ENCODE results near the gene TYMP. TPM values are rescaled to one million over a fixed set of nuclear protein-coding genes. Genes with fewer than 3 reads are reported as not detected.

The TYMP gene, protein sequence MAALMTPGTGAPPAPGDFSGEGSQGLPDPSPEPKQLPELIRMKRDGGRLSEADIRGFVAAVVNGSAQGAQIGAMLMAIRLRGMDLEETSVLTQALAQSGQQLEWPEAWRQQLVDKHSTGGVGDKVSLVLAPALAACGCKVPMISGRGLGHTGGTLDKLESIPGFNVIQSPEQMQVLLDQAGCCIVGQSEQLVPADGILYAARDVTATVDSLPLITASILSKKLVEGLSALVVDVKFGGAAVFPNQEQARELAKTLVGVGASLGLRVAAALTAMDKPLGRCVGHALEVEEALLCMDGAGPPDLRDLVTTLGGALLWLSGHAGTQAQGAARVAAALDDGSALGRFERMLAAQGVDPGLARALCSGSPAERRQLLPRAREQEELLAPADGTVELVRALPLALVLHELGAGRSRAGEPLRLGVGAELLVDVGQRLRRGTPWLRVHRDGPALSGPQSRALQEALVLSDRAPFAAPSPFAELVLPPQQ
- 11.6 TPM for total RNA-seq

DNA sequence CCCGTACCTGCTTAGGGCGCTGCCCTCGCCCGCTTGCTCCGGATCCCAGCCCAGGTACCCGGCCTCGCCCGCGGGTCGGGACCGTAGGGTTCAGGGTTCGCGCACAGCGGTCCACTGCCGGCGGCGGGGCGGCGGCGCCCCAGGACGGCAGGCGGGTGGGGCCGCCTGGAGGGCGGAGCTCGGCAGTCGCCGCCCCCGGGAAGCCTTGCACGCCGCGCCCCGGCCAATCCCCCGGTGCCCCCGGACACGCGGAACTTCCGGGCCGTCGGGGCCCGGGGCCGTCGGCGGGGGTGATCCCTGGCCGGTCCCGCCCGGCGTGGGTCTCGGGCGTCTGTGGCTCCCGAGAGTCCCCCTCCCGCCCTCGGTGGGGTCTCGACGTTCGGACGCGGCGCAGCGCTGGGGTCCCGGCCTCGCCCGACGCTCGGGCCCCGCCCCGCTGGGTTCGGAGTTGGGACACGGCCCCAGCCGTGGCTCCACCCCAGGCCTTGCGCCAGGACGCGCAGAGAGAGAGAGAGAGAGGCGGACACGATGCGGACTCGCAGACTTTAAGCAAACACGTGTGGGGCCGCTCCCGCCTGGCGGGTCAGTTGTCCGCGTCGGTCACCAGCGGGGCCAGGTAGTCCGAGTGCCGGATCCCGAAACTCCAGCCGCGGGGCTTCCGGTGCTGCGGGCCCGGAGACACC, at the start of gene TYMP:
TYMP (minus strand) TSS at position 116 of the 683 bp plus-strand sequence. CDS start 303 bp downstream, outside the sequence.

DNA sequence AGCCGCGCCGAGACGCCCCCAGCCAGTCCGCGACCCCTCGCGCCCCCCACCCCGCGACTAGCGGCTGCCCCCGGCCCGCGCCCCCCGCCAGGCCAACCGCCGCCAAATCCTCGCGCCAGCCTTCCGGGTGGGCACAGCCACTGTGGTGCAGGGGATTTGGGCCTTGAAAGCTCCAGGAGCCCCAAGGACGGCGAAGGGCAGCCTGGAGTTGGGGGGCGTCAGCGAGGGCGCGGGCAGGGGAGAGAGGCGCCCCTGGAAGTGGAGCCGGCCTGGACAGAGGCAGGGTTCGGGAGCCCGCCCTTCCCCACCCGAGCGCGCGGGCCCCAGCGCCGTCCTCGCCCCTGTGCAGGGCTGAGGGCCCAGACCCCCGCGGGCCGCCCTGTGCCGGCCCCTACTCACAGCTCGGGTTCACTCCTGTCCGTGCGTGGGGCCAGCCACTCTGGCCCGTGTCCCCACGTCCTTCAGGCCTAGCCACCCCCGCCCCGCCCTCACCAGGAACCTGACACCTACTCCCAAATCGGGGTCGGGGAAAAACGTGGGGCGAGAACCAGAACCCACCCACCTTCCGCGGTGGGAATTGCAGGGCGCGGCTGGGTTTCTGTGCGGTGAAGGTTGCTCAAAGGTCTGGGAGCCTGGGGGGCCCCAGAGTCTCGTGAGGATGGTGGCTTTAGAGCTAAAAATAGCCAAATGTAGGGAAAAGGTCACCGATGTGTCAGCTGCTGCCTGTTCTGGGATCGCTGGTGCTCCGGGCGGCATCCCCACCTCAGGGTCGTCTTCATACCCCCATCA, 48.4 kb upstream of the TYMP start, which contains the start of gene CPT1B:
CPT1B (minus strand) TSS at position 441 of the 789 bp plus-strand sequence. CDS start 512 bp downstream, outside the sequence.

DNA sequence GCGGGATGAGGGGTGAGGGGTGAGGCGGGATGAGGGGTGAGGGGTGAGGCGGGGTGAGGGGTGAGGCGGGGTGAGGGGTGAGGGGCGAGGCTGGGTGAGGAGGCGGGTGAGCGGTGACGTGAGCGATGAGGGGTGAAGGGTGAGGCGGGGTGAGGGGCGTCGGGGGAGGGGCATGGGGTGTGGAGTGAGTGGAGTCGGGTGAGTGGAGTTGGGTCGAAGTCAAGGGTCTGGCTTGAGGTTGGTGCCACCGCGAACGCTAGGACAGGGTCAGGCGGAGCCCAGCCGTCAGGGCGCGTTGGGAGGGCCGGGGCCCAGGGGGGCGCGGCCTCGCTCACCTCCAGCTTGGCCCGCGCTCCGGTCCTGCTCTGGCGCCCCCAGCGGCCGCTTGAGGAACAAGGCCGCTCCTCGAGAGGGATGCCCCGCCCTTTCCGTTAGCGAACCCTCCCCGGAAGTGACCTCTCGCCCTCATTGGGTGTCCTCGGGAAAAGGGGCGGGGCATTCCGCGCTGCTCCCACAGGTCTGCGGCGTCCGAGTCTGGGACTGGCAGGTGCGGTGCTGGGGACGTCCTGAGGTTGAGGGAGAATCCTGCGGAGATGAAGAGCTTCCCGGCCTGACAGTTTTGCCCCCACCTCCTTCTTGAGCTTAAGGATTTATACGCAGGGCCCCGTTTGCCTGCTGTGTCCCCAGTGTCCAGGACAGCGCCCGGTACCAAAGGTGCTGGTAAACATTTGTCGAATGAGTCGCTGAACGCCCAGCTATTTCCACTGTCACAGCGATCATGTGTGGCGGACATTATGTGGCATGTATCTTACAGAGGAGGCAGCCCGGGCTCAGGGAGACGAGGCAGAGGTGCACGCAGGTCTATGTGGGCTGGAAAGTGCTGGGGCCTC, 33.0 kb upstream of the TYMP start, which contains the start of gene SYCE3:
SYCE3 (minus strand) TSS at position 397 of the 890 bp plus-strand sequence. CDS start 6,514 bp downstream, outside the sequence.

DNA sequence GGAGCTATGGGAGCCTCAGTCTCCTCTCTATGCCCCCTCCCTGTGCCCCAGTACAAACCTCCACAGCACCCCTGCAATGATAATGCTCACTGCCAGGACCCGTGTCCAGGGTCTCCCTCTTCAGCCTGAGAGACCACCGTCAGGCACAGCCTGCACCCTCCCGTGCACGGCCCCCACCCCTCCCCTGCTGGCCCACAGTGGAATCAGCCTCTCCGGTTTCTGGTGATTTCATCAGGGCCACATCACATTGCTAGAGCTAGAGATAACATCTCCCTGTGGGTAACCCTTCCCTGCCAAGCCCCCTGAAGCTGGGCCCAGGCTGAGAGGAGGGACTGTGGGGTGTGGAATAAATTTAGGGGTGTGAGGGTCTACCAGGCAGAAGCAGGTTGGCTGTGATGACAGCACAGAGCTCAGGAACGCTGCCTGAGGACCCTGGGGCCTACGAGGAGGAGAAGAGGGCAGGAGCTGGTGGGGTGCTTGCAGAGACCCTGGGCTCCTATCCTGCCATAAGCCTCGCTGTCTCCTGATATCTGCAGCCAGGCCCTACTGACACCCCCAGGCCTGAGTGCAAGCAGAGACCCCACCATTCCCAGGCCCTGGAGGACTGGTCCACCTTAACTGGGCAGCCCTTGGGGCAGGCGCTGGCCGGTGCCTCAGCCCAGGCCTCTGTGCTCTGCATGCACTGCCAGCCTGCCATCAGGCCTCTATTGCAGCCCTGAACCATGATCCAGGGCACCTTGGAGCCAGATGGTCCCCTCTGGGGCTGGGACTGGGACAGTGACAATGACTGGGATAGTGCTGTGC, 15.9 kb upstream of the TYMP start, which contains the start of gene KLHDC7B:
KLHDC7B (plus strand) TSS at position 378 of the 804 bp plus-strand sequence; CDS start at position 723, 345 bp downstream.

DNA sequence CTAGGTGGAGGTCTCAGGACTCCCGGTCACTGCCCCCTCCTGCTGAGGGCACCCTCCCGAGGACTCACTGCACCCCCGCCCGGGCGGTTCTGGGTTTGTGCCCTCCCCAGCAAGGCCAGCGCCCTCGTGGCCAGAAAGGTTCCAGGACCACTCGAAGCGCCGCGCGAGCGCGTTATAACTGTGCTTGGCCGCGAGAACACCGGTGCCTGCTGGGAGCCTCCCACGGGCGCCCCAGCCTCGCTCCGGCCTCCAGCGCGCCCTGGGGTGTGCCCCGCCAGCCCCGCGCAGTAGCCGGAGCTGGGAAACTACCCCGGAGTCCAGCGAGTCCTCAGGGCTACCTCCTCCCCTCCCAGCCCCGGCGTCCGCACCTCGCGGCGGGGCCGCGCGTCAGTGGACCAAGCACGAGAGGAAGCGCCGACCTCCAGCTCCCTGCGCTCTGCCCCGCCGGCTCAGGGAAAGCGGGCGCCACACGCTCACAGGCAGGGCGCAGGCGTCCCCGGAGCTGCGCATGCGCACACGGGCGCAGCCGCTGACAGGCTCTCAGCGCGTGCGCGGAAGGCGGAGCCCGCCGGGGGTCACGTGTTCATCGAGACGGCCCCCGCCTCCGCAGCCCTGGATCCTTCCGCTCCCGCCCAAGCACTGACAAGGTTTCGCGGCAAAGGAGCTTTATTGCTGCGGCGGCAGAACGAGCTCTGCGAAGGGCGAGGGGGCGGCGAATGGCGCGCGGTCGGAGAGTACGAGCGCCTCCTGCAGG, 4.5 kb downstream of the TYMP start, which contains the start of gene SCO2:
SCO2 (minus strand) TSS at position 495 of the 754 bp plus-strand sequence. CDS start 1,187 bp downstream, outside the sequence.

DNA sequence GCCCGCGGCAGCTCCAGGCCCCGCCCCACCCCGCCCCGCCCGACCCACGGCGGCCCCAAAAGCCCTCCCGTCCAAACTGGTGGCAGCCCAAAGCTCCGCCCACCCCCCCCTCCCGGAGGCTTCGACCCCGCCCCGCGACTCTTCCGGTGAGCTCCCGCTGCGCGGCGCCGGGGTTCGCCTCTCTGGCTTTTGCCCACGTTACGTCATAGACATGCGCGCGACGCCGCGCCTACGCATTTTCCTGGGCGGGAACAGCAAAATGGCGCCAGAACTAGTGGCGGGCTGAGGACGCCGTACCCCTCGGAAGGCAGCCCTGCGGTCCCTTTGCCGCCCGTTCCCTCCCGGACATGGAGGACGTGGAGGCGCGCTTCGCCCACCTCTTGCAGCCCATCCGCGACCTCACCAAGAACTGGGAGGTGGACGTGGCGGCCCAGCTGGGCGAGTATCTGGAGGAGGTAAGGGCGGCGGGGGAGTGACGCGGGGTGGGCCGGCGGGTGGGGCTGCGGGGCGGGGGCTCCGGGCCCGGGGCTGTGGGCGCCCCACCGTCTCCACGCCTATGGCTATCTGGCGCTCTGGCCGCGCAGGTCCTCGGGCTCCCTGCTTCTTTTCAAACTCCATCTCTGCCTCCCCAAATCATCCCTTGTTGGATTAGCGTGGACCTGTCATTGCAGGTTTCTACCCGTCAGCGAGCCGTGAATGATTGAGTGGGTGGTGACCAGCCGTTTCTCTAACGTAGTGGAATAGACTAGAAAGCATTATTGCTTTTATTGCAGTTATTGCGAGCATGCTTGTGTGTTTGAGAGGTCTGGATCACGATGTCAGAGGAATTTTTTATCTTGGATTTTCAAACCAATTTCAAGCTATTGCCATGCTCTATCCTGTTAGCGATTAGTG, 21.6 kb downstream of the TYMP start, which contains the start of gene NCAPH2:
NCAPH2 (plus strand) TSS at position 234 of the 894 bp plus-strand sequence; CDS start at position 348, 114 bp downstream.

DNA sequence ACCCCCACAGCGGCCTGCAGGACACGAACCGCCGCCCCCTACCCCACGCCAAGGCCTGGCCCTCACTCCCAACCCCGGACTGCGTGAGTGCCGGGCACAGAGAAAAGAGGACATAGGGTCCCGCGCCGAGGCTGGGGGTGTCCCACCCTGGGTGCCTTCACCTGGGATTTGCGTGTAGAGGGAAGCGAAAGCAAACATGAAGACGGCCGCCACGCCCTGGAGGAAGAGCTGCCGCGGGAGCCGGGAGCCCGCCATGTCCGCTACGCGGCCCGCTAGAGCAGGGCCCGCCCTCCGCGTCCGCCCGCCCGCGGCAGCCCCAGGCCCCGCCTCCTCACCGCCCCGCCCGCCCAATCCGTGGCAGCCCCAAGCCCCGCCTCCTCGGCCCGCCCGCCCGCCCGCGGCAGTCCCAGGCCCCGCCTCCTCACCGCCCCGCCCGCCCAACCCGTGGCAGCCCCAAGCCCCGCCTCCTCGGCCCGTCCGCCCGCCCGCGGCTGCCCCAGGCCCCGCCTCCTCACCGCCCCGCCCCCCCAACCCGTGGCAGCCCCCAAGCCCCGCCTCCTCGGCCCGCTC, 22.3 kb downstream of the TYMP start, which contains the start of gene LMF2:
LMF2 (minus strand) TSS at position 282 of the 570 bp plus-strand sequence; CDS start at position 255, 27 bp downstream.

DNA sequence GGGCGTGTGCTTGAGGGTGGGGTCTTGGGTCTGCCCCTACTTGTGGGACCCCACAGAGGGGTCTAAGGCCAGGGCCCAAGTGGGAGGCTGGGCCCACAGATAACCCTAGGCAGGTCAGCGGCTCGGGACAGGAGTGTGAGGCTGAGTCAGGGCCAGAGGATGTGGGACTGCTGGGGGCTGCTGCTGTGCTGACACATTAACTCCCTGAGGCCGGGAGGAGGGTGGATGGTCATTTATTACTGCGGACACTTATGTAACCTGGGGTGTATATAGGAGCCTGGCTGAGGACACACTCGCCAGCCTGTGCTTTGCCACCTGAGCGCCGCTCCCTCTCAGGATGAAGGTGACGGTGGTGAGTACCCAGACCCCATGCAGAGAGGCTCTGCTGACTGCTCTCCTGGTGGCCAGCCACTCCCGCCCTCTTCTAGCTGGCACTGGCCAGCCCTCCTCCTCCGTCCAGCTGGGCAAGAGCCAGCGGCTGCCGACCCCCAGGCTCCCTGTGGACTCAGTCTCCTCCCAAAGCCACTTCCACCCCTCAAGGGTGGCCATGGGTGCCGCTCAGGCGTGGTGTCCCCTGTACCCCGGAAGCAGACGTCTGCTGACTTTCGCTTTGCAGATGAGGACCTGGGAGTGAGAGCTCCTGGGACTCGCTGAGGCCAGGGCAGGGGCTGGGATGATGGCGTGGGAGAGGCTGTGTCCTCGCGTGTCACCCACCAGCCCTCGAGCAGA, 43.1 kb downstream of the TYMP start, which contains the start of gene MIOX:
MIOX (plus strand) TSS at position 299 of the 729 bp plus-strand sequence; CDS start at position 338, 39 bp downstream.

DNA sequence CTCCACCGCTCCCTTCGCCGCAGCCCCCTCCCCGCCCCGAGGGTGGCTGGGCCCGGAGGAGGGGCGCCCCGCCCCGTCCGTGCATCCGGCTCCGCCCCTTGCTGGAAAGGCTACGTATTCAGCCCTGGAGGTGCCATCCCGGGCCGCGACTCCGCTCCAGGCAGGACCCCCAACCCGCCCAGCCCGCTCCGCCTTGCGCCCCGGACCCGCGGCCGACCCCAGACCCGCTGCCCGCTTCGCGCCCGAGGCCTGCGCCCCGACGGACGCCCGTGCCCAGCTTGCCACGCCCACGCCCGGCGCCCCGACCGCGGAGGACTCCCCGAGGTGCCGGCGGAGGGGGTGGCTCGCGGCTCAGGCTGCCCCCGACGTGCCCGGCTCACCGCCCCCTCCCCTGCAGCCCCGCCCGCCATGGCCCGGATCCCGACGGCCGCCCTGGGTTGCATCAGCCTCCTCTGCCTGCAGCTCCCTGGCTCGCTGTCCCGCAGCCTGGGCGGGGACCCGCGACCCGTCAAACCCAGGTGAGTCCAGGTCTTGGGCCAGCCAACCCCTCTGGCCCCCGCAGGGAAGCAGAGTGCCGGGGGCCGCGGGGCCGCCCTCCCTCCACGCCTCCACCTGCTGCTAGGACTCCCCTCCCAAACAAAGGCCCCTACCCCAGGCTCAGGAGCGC, 48.2 kb downstream of the TYMP start, which contains the start of gene ADM2:
ADM2 (plus strand) TSS at position 104 of the 667 bp plus-strand sequence; CDS start at position 409, 305 bp downstream.

Other genes starting within 250 kb of the TYMP start
- gene PLXNB2, start 222.4 kb downstream of the TYMP start, total RNA-seq, result 302 TPM
- 10.0 TPM for gene DENND6B, start 203.0 kb downstream of the TYMP start, total RNA-seq
- 58.2 TPM for gene PPP6R2, start 186.7 kb downstream of the TYMP start, total RNA-seq
- 56.7 TPM for gene SBF1, start 55.0 kb downstream of the TYMP start, total RNA-seq
- 2.2 TPM for gene ADM2, start 48.5 kb downstream of the TYMP start, total RNA-seq
- 5.4 TPM for gene MIOX, start 43.2 kb downstream of the TYMP start, total RNA-seq
- 48.6 TPM for gene LMF2, start 22.3 kb downstream of the TYMP start, total RNA-seq
- gene NCAPH2, start 21.8 kb downstream of the TYMP start, total RNA-seq, result 36.1 TPM
- gene SCO2, start 4.4 kb downstream of the TYMP start, total RNA-seq, result 0.47 TPM
- 0.18 TPM for gene KLHDC7B, start 15.9 kb upstream of the TYMP start, total RNA-seq
- gene SYCE3, start 32.9 kb upstream of the TYMP start, total RNA-seq, result 0.58 TPM
- 20.6 TPM for gene CPT1B, start 48.4 kb upstream of the TYMP start, total RNA-seq
- 70.8 TPM for gene CHKB, start 52.8 kb upstream of the TYMP start, total RNA-seq
- 1.8 TPM for gene MAPK8IP2, start 70.8 kb upstream of the TYMP start, total RNA-seq
- gene ARSA, start 98.1 kb upstream of the TYMP start, total RNA-seq, result 17.6 TPM
- 23.5 TPM for gene SHANK3, start 142.8 kb upstream of the TYMP start, total RNA-seq
- gene ACR, start 208.2 kb upstream of the TYMP start, total RNA-seq, result 0.18 TPM